ENCODE results near the gene SUFU. TPM values are rescaled to one million over a fixed set of nuclear protein-coding genes. Genes with fewer than 3 reads are reported as not detected.

The SUFU gene
- total RNA-seq, 1 experiment from 2014 or later, result 2.7 TPM

- H3K9ac ChIP-seq (ENCODE audit: low read length), result no peak overlapping the region
These were observed 111.6 kb downstream of the SUFU start for GRCh38 chr10:102615361-102615760.

GRCh38 chr10:102616066-102616770, 112.4 kb downstream of the SUFU start:
- ATAC-seq (no peak), DNase-seq (no peak)
- intact Hi-C loops (cut with micrococcal nuclease), result no loop called here
- BruUV-seq (replicated peaks), result no TSS peak
- Histone ChIP-seq H3K9ac (ENCODE audit: low read length) (no peak overlapping the region), H3F3A (ENCODE audit: low read length, unreplicated experiment) (no peaks in the 10 kb centered on the region), H2AFZ (ENCODE audit: low read length) (no peak overlapping the region), H3K9me2 (replicated peaks; ENCODE audit: low read length) (no peaks in the 10 kb centered on the region), H3K27me3 (ENCODE audit: low read length) (no peaks in the 10 kb centered on the region), H3K79me2 (ENCODE audit: low read length) (no peaks in the 10 kb centered on the region), H3K4me1 (ENCODE audit: insufficient read depth, low read length) (peaks cover 16% of the 10 kb centered on the region), H3K4me2 (ENCODE audit: low read length) (no peak overlapping the region), H3K27ac (ENCODE audit: low read length) (no peak overlapping the region), H3K36me3 (ENCODE audit: low read depth, low read length) (no peaks in the 10 kb centered on the region), H3K9me3 (ENCODE audit: low read length) (no peaks in the 10 kb centered on the region), H4K20me1 (ENCODE audit: low read length) (no peaks in the 10 kb centered on the region), H3K4me3 (ENCODE audit: low read length) (no peak overlapping the region)
- TF ChIP-seq CTCF (conservative IDR thresholded peaks at IDR 0.05; ENCODE audit: low read depth, low read length), result no peak
- no peak for TF ChIP-seq EZH2 (IDR thresholded peaks at IDR 0.05; ENCODE audit: low read length, unreplicated experiment)
- TF ChIP-seq EZH2phosphoT487 (IDR thresholded peaks at IDR 0.05; ENCODE audit: borderline replicate concordance, low read length), result no peak
- CTCF ChIA-PET, result no interaction called here
- POLR2A ChIA-PET (ENCODE audit: unreplicated experiment), result no interaction called here

More at GRCh38 chr10:102615361-102615760, 111.6 kb downstream of the SUFU start:
- H3F3A ChIP-seq (ENCODE audit: low read length, unreplicated experiment), result no peaks in the 10 kb centered on the region
- no peaks in the 10 kb centered on the region for H3K9me2 ChIP-seq (replicated peaks; ENCODE audit: low read length)
- no TSS peak for BruUV-seq (replicated peaks)
- ChIA-PET CTCF (no interaction called here), POLR2A (ENCODE audit: unreplicated experiment) (no interaction called here)
- ATAC-seq (no peak), DNase-seq (no peak)
- no peaks in the 10 kb centered on the region for H3K79me2 ChIP-seq (ENCODE audit: low read length)
- H3K9me3 ChIP-seq (ENCODE audit: low read length), result no peaks in the 10 kb centered on the region
- H3K4me3 ChIP-seq (ENCODE audit: low read length), result no peak overlapping the region
- H4K20me1 ChIP-seq (ENCODE audit: low read length), result no peaks in the 10 kb centered on the region
- no peak for TF ChIP-seq EZH2phosphoT487 (IDR thresholded peaks at IDR 0.05; ENCODE audit: borderline replicate concordance, low read length)
- TF ChIP-seq CTCF (conservative IDR thresholded peaks at IDR 0.05; ENCODE audit: low read depth, low read length), result peak; percentile 39
- H2AFZ ChIP-seq (ENCODE audit: low read length), result no peak overlapping the region
- H3K4me2 ChIP-seq (ENCODE audit: low read length), result no peak overlapping the region
- no peaks in the 10 kb centered on the region for H3K36me3 ChIP-seq (ENCODE audit: low read depth, low read length)
- peaks cover 20% of the 10 kb centered on the region for H3K4me1 ChIP-seq (ENCODE audit: insufficient read depth, low read length)
- H3K27me3 ChIP-seq (ENCODE audit: low read length), result no peaks in the 10 kb centered on the region
- H3K27ac ChIP-seq (ENCODE audit: low read length), result no peak overlapping the region
- intact Hi-C loops (cut with micrococcal nuclease), result no loop called here

GRCh38 chr10:102617041-102617440, 113.3 kb downstream of the SUFU start:
- H2AFZ ChIP-seq (ENCODE audit: low read length), result no peak overlapping the region
- ChIA-PET CTCF (no interaction called here), POLR2A (ENCODE audit: unreplicated experiment) (no interaction called here)
- TF ChIP-seq CTCF (conservative IDR thresholded peaks at IDR 0.05; ENCODE audit: low read depth, low read length) (no peak), EZH2 (IDR thresholded peaks at IDR 0.05; ENCODE audit: low read length, unreplicated experiment) (no peak), EZH2phosphoT487 (IDR thresholded peaks at IDR 0.05; ENCODE audit: borderline replicate concordance, low read length) (no peak)
- no TSS peak for BruUV-seq (replicated peaks)
- H3K9ac ChIP-seq (ENCODE audit: low read length), result no peak overlapping the region
- no peaks in the 10 kb centered on the region for H3K36me3 ChIP-seq (ENCODE audit: low read depth, low read length)
- no peaks in the 10 kb centered on the region for H3K27me3 ChIP-seq (ENCODE audit: low read length)
- no peak for DNase-seq
- H3K9me3 ChIP-seq (ENCODE audit: low read length), result no peaks in the 10 kb centered on the region
- H3K4me3 ChIP-seq (ENCODE audit: low read length), result no peak overlapping the region
- H4K20me1 ChIP-seq (ENCODE audit: low read length), result no peaks in the 10 kb centered on the region
- H3K4me2 ChIP-seq (ENCODE audit: low read length), result no peak overlapping the region
- H3K79me2 ChIP-seq (ENCODE audit: low read length), result no peaks in the 10 kb centered on the region
- peaks cover 17% of the 10 kb centered on the region for H3K4me1 ChIP-seq (ENCODE audit: insufficient read depth, low read length)
- intact Hi-C loops (cut with micrococcal nuclease), result no loop called here
- H3K27ac ChIP-seq (ENCODE audit: low read length), result no peak overlapping the region
- H3F3A ChIP-seq (ENCODE audit: low read length, unreplicated experiment), result no peaks in the 10 kb centered on the region
- H3K9me2 ChIP-seq (replicated peaks; ENCODE audit: low read length), result no peaks in the 10 kb centered on the region
- no peak for ATAC-seq
